ENCODE data around the gene BIRC2.

- no peak for TF ChIP-seq REST (IDR thresholded peaks at IDR 0.05; ENCODE audit: insufficient read depth in 1 of 2, low read depth in 2 of 2, low read length in 2 of 2)
- no peak for TF ChIP-seq TAF1 (IDR thresholded peaks at IDR 0.05; ENCODE audit: borderline replicate concordance, insufficient read depth, low read length)
These were observed 42.2 kb downstream of the BIRC2 start for GRCh38 chr11:102389253-102389652.
